Smooth muscle cell (in vitro differentiated cells): ENCODE measurements around the gene RHOH. TPM values are rescaled to one million over a fixed set of nuclear protein-coding genes. Genes with fewer than 3 reads are reported as not detected.

Experiments
- DNase-seq: peaks from one replicate; lab custom pipeline; 2025; ENCODE audit not compliant: unreplicated experiment; lab: John Stamatoyannopoulos, UW
- H2AFZ ChIP-seq: fragments of 200-600 bp; sonication (generic); 2 replicates; pipeline ENCODE4 v1.6.0; 2016; ENCODE audit warnings: antibody characterized with exemption, low read depth, mild to moderate bottlenecking
- H3F3A ChIP-seq: fragments of 200-600 bp; sonication (generic); 2 replicates; pipeline ENCODE4 v1.6.0; 2017; ENCODE audit warnings: antibody characterized with exemption, low read depth
- H3K27ac ChIP-seq: fragments of 200-600 bp; sonication (generic); 2 replicates; pipeline ENCODE4 v1.5.1; 2016; ENCODE audit warnings: low read depth, mild to moderate bottlenecking
- H3K27me3 ChIP-seq: fragments of 200-600 bp; sonication (generic); 2 replicates; pipeline ENCODE4 v1.6.1; 2016; ENCODE audit warnings: low read depth, mild to moderate bottlenecking
- H3K36me3 ChIP-seq: fragments of 200-600 bp; sonication (generic); 2 replicates; pipeline ENCODE4 v1.5.1; 2016; ENCODE audit warnings: low read depth
- H3K4me1 ChIP-seq: fragments of 200-600 bp; sonication (generic); 2 replicates; pipeline ENCODE4 v1.5.1; 2016; ENCODE audit warnings: low read depth
- H3K4me2 ChIP-seq: fragments of 200-600 bp; sonication (generic); 2 replicates; pipeline ENCODE4 v1.6.0; 2016; ENCODE audit warnings: mild to moderate bottlenecking
- H3K4me3 ChIP-seq: fragments of 200-600 bp; sonication (generic); 2 replicates; pipeline ENCODE4 v1.5.1; 2016; ENCODE audit warnings: mild to moderate bottlenecking
- H3K79me2 ChIP-seq: fragments of 200-600 bp; sonication (generic); 2 replicates; pipeline ENCODE4 v1.6.0; 2016; ENCODE audit warnings: low read depth, mild to moderate bottlenecking
- H3K9ac ChIP-seq: fragments of 200-600 bp; sonication (generic); 2 replicates; pipeline ENCODE4 v1.6.0; 2016; ENCODE audit warnings: low read depth
- H3K9me3 ChIP-seq: fragments of 200-600 bp; sonication (generic); replicated peaks from 2 replicates; pipeline ENCODE4 v1.5.1; 2016; ENCODE audit warnings: low read depth
- H4K20me1 ChIP-seq: fragments of 200-600 bp; sonication (generic); 2 replicates; pipeline ENCODE4 v1.6.0; 2016; ENCODE audit warnings: low read depth
- whole genome bisulfite sequencing: methylation state at CpG from one replicate; pipeline ENCODE4 v1.1.7; 2016; ENCODE audit warnings: low lambda C conversion rate; 5-methylcytosine and 5-hydroxymethylcytosine counted together
- polyA plus RNA-seq: library from polyadenylated mRNA; unstranded; fragments of >200 nt; fragmentation: Nextera tagmentation; extraction: Ambion mirVana; gene quantifications from 2 replicates; pipeline ENCODE4 v1.2.1, GENCODE V29; 2016
- total RNA-seq: library from RNA; depleted of rRNA; stranded (reverse); fragments of >200 nt; gene quantifications from 2 replicates; pipeline ENCODE4 v1.2.3, GENCODE V29; 2014
- TF ChIP-seq, protein P1 (sequence below): fragments of 200-600 bp; sonication (generic); IDR thresholded peaks from 2 replicates; pipeline ENCODE4 v1.5.1; 2017; ENCODE audit warnings: borderline replicate concordance, mild to moderate bottlenecking, antibody characterized with exemption; ENCODE audit not compliant: insufficient read depth, poor library complexity, severe bottlenecking

The RHOH gene
- total and polyA plus RNA-seq, 2 experiments from 2014 or later: 0.46 TPM; not detected in 1

DNA sequence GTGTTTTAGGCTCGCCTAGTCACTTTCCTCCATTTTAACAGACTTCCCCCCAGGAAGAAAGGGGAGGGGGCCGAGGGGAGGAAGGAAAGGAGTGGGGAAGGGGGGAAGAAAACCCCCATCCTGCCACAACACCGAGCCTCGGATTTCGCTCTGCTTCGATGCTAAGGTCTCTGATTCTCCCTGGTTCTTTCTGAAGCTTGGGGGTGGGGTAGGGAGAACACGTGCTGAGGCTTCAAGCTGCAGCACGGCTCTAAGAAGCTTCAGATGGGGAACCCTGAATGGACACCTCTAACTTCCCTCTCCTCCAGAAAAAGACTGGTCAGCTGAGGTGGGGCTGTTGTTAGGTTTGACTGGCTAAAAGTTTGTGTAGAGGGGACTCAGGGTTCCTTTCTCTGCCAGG lies 61.8 kb downstream of the RHOH start:
- H3K9ac ChIP-seq: no peak overlapping the region
- no peak for DNase-seq
- WGBS: 82% methylated on average over 7 of the region's 8 CpGs
- H3F3A ChIP-seq: peaks cover 28% of the 10 kb centered on the region
- no peaks in the 10 kb centered on the region for H3K79me2 ChIP-seq
- TF ChIP-seq, protein P1, sequence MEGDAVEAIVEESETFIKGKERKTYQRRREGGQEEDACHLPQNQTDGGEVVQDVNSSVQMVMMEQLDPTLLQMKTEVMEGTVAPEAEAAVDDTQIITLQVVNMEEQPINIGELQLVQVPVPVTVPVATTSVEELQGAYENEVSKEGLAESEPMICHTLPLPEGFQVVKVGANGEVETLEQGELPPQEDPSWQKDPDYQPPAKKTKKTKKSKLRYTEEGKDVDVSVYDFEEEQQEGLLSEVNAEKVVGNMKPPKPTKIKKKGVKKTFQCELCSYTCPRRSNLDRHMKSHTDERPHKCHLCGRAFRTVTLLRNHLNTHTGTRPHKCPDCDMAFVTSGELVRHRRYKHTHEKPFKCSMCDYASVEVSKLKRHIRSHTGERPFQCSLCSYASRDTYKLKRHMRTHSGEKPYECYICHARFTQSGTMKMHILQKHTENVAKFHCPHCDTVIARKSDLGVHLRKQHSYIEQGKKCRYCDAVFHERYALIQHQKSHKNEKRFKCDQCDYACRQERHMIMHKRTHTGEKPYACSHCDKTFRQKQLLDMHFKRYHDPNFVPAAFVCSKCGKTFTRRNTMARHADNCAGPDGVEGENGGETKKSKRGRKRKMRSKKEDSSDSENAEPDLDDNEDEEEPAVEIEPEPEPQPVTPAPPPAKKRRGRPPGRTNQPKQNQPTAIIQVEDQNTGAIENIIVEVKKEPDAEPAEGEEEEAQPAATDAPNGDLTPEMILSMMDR: no peak
- no peak overlapping the region for H3K4me2 ChIP-seq
- no peak overlapping the region for H3K4me3 ChIP-seq
- no peak overlapping the region for H3K27ac ChIP-seq
- no peaks in the 10 kb centered on the region for H3K9me3 ChIP-seq
- H4K20me1 ChIP-seq: no peaks in the 10 kb centered on the region
- H3K4me1 ChIP-seq: peaks cover 28% of the 10 kb centered on the region
- H3K36me3 ChIP-seq: no peaks in the 10 kb centered on the region
- no peaks in the 10 kb centered on the region for H3K27me3 ChIP-seq
- no peak overlapping the region for H2AFZ ChIP-seq

DNA sequence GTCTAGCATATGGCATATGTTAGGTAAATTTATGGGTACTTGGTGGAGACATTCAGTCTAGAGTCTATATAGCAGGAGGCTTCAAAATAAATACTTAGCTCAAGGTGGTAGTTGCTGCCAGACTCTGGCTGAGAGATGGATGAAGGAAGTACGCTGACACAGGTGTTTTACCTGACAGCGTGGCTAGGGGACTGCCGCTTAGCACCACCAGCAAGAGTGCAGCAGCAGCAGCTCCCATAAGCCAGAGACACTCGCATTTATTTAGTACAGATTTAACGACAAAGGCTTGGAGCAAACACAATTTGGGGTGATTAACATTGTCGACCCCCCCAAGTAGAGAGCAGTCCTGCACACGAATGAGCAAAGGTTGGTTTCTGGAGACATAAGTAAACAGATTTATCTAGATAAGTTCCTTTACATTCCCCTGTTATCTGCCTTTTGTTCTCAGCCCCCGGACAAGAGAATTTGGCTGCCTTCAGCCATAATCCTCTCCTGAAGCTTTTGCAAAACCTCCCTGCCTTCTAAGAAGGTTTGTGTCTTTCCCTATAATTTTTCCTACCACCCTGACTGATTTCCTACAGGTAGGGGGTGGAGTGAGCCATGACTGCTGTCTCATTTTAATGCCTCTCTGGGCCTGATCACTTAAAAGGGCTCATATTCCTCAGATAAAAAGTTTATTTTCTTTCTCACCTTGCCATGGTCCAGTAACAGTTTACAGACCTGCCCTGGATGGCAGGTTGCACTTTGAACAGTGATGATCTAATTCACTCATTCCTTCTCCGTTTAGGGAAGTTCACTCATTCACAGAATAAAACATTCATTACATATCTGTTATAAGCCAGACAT lies 64.6 kb downstream of the RHOH start:
- H2AFZ ChIP-seq: no peak overlapping the region
- no peak overlapping the region for H3K4me2 ChIP-seq
- no peak overlapping the region for H3K9ac ChIP-seq
- no peak for DNase-seq
- WGBS: 65% methylated on average over 9 of the region's 9 CpGs
- no peaks in the 10 kb centered on the region for H3K27me3 ChIP-seq
- no peaks in the 10 kb centered on the region for H3K36me3 ChIP-seq
- H3F3A ChIP-seq: peaks cover 20% of the 10 kb centered on the region
- no peaks in the 10 kb centered on the region for H3K9me3 ChIP-seq
- no peak overlapping the region for H3K4me3 ChIP-seq
- TF ChIP-seq, protein P1: no peak
- H4K20me1 ChIP-seq: no peaks in the 10 kb centered on the region
- H3K27ac ChIP-seq: no peak overlapping the region
- H3K79me2 ChIP-seq: no peaks in the 10 kb centered on the region
- H3K4me1 ChIP-seq: peaks cover 18% of the 10 kb centered on the region

DNA sequence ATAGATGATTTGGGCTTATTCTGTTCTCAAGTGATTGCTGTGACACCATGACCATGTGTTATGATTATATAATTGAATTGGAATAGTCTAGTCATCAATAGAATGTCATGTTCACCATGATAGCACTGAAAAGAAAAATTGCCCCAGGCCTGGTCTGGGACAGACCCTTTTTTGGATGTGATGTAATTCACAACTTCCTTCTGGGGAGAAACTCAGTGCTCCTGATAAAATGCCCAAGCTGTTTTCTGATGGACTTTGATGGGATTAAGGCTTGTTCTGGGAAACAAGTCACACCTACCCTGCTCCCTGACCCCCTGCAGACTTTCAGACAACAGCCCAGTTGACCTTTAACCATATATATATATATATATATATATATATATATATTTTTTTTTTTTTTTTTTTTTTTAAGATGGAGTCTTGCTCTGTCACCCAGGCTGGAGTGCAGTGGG lies 65.3 kb downstream of the RHOH start:
- Histone ChIP-seq H3K4me2 (no peak overlapping the region), H3K4me1 (peaks cover 18% of the 10 kb centered on the region), H3K36me3 (no peaks in the 10 kb centered on the region), H3K4me3 (no peak overlapping the region), H3K79me2 (no peaks in the 10 kb centered on the region), H3K27me3 (no peaks in the 10 kb centered on the region), H3F3A (peaks cover 21% of the 10 kb centered on the region), H3K9ac (no peak overlapping the region), H4K20me1 (no peaks in the 10 kb centered on the region), H2AFZ (no peak overlapping the region), H3K27ac (no peak overlapping the region), H3K9me3 (no peaks in the 10 kb centered on the region)
- DNase-seq: no peak
- TF ChIP-seq, protein P1: no peak

DNA sequence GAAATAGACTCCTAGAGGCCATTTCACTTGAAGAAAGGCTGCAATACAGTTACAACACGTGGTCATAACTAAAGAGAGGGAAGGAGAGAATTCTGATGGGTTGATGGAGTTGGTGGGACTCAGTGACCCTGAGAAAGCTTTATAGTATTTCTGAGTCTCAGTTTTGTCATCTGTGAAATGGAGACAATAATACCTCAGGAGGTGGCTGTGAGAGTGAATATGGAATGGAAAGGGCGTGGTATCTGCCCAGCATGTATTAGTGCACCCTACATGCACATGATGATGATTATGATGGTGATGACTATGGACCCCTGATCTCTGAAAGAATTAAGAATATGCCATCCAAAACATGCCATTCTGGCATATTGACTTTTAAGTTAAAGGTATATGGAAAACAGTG lies 66.0 kb downstream of the RHOH start:
- WGBS: 80% methylated on average over 2 of the region's 2 CpGs
- H3K9ac ChIP-seq: no peak overlapping the region
- H3K4me2 ChIP-seq: no peak overlapping the region
- H3K27me3 ChIP-seq: no peaks in the 10 kb centered on the region
- no peak overlapping the region for H2AFZ ChIP-seq
- H3K27ac ChIP-seq: no peak overlapping the region
- H4K20me1 ChIP-seq: no peaks in the 10 kb centered on the region
- peaks cover 21% of the 10 kb centered on the region for H3F3A ChIP-seq
- DNase-seq: no peak
- no peaks in the 10 kb centered on the region for H3K79me2 ChIP-seq
- no peak overlapping the region for H3K4me3 ChIP-seq
- H3K9me3 ChIP-seq: no peaks in the 10 kb centered on the region
- no peaks in the 10 kb centered on the region for H3K36me3 ChIP-seq
- peaks cover 24% of the 10 kb centered on the region for H3K4me1 ChIP-seq
- TF ChIP-seq, protein P1: no peak
